Fibroblast of gingiva (primary cell): Measurements from ENCODE around the gene DACT3.

Experiments
- DNase-seq: peaks from one replicate; pipeline ENCODE4 v3.0.0-alpha.2; 2011; ENCODE audit warnings: low read depth

DACT3 gene

DNA sequence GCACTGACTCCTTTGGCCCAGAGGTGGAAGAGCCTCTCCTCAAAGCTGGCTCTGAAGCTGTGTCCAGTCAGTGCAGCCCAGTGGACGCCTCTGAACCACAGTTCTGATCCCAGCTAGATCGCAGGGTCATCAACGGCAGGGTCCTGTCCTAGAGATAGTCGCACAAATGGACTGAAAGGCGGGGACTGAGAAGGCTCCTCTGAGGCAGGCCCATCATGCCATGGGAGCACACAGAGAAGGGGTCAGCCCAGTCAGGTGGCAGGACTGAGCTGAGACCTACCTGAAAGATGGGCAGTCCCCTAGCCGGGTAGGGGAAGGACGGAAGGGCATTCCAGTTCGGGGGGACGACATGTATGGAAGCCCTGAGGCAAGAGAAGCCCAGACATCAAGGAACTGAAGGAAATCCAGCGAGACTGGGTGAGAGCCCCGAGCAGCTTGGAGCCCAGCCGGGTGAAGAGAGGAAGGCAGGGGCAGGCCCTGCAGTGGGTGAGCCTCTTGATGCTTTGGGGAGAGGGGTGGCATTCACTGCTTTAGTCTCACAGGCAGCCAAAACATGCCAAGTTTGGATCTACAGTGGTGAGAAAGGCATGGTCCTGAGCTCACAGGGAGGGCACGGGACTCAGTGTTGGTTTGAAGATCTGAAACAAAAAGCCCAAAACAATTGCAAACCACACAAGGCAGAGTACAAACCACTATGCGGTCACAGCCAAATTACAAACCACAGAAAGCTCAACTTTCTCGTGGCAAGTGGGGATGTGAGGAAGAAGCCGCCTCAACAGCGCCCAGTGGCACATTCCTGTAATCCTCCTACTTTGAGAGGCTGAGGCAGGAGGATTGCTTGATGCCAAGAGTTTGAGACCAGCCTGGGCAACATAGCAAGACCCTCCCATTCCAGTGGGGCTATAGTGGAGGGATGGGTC is 49.9 kb downstream of the DACT3 start:
- DNase-seq = peak; percentile 77

- DNase-seq = no peak
These were observed 50.6 kb downstream of the DACT3 start for GRCh38 chr19:46610413-46610775.

- no peak for DNase-seq
These were observed 51.2 kb downstream of the DACT3 start for GRCh38 chr19:46609511-46610412.

DNA sequence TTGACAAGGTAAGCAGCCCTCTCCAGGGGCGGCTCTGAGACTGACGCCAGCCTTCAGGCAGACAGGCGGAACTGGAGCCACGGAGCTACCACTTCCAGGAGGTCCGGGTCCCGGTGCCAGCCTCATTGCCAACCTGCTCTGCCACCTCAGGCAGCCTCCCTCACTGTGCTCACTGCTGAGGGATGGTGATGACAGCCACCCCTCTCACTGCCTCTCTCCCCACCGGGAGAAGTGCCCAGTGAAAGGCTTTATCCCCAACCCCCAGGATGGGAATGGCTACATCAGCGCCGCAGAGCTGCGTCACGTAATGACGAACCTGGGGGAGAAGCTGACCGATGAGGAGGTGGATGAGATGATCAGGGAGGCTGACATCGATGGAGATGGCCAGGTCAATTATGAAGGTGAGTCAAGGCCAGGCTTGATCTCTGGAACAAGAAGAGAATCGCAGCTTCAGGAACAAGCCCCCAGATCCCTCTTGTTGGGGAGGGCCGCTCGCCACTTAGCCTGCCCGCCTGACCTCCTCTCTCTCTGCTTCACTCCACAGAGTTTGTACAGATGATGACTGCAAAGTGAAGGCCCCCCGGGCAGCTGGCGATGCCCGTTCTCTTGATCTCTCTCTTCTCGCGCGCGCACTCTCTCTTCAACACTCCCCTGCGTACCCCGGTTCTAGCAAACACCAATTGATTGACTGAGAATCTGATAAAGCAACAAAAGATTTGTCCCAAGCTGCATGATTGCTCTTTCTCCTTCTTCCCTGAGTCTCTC is 52.2 kb downstream of the DACT3 start:
- DNase-seq = no peak

DNA sequence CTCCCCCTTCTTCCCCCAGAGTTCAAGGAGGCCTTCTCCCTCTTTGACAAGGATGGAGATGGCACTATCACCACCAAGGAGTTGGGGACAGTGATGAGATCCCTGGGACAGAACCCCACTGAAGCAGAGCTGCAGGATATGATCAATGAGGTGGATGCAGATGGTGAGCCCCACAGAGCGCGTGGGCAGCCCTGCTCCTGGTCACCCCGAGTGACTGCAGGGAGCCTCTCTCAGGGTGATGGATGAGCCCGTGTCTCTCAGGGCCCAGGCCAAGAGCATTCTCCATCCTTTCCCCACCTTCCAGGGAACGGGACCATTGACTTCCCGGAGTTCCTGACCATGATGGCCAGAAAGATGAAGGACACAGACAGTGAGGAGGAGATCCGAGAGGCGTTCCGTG is 52.8 kb downstream of the DACT3 start:
- DNase-seq = no peak

GRCh38 chr19:46607448-46607841 is 53.5 kb downstream of the DACT3 start:
- DNase-seq = no peak

DNA sequence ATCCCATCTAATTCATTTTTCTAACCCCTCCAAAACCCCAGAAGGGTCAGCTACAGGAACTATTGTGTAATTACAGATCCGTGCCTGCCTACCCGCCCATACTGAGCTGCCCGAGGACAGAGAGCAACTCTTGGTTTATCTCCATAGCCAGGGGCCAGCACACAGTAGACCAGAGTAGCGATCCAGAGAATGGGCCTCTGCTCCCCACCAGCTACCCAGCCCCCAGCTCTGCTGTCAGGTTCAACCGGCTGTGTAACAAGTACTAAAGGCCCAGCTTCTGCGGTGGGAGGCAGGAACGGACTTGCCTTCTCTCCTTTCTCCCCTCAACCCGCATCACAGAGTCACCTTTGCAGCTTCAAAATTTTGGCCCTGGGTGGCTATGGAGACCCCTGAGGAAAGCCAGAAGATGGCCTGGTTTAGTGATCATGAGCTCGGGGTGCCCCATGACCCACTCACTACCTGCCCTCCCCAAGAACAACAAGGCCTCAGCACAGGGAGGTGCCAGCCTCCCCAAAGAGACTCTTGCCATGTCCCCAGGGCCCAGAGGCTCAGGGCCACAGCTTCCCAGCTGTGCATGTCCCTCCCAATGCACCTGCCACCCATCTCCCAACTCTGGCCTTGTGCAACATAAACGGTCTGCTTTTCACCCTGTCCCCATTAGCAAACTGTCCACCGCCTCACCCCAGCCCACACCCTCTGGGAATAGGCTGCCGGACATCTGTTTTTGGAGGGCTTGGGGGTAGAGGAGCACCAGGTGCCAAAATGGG is 54.1 kb downstream of the DACT3 start:
- no peak for DNase-seq

- DNase-seq = no peak
These were observed 55.0 kb downstream of the DACT3 start for GRCh38 chr19:46606019-46606418.

GRCh38 chr19:46605356-46605821 is 55.6 kb downstream of the DACT3 start:
- no peak for DNase-seq

- DNase-seq = no peak
These were observed 56.1 kb downstream of the DACT3 start for GRCh38 chr19:46604781-46605355.

DNA sequence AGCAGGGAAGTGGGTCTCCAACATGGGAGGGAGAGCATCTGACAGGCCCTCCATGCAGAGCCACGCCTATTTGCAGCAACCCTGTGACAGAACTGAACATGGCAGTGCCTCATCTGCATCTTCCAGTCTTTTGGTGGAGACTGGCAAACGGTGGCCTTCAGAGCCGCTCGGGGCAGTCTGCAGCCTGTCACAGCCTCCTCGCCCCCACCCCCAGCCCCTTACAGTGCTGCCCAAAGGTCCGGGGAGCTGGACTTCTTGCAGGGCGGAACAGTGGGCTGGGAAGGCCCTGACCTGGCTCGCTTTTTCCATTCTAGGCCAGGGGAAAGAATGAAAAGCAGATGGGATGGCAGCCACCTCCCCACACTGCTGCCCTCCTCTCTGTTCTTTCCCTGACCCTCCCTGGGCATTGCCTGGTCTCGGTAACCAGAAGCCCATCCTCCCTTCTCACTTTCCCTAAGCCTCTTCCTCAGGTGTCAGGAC is 57.2 kb downstream of the DACT3 start:
- no peak for DNase-seq

- DNase-seq = no peak
These were observed 57.8 kb downstream of the DACT3 start for GRCh38 chr19:46603195-46603637.

GRCh38 chr19:46602392-46603194 is 58.4 kb downstream of the DACT3 start:
- no peak for DNase-seq

- no peak for DNase-seq
These were observed 59.4 kb downstream of the DACT3 start, which contains the start of gene CALM3 for GRCh38 chr19:46601318-46602224. Gene CALM3 (plus strand): TSS chr19:46601330. CDS start chr19:46601435, 105 bp downstream.

- DNase-seq = peak; percentile 99
These were observed 60.3 kb downstream of the DACT3 start for GRCh38 chr19:46600384-46601317.

DNA sequence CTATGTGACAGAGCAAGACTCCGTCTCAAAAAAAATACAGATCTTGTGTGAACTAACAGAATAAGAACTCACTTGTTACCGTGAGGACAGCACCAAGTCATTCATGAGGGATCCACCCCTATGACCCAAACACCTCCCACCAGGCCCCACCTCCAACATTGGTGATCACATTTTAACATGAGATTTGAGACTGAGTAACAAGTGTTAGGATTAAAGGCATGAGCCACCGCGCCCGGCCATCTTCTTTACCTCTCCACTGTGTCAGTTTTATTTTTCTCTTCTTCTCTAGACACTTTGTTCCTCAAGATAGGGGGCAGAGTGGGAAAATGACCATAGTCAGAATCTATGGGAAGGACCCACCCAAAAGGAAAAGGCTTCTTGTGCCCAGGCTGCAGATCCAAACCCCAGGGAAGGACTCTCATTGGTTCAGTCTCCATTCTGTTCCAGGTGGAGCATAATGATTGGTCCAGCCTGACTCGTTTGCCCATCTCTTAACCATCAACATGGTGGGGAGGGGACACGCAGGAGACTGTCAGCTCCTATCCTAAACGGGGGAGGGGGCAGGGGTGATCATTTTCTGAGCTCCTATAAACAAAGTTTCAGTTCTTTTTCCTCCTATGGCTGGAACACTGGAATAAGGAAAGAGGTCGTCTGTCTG is 61.1 kb downstream of the DACT3 start:
- no peak for DNase-seq

DNA sequence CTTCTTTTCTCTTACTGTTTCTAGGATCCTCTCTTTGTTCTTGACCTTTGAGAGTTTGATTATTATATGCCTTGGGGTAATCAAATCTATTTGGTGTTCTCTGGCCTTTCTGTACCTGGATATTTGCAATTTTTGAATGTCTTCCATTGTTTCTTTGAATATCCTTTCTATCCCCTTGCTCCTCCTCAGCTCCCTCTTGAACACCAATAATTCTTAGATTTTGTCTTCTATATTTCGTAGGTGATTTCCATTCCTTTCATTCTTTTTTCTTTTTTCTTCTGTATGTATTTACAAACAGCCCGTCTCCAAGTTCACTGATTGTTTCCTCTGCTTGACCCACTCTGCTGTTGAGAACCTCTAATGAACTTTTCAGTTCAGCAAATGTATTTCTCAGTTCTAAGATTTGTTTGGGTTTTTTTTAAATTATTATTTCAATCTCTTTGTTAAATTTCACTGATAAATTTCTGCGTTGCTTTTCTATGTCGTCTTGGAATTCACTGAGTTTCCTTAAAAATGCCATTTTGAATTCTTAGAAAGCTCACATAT is 62.5 kb downstream of the DACT3 start:
- DNase-seq = no peak
